ENCODE measurements around the gene TDRD9. TPM values are rescaled to one million over a fixed set of nuclear protein-coding genes. Genes with fewer than 3 reads are reported as not detected.

The TDRD9 gene
- total and polyA plus RNA-seq, 4 donors: 1.2 to 2.2 (median 1.7) TPM

- WGBS (ENCODE audit: insufficient coverage): 77% methylated on average over 20 of the region's 25 CpGs
- DNase-seq (ENCODE audit: low read depth in 4 of 6, low spot score in 6 of 6): peak in 1 of 6 donors; percentile 34
- H3K27me3 ChIP-seq (ENCODE audit: control insufficient read depth, insufficient read depth, low read length): no peaks in the 10 kb centered on the region
- peaks cover 12% of the 10 kb centered on the region for H3K4me1 ChIP-seq (ENCODE audit: control insufficient read depth, insufficient read depth, low read length)
- no peaks in the 10 kb centered on the region for H3K36me3 ChIP-seq (ENCODE audit: control insufficient read depth, insufficient read depth, low read length)
- H3K9me3 ChIP-seq (ENCODE audit: control insufficient read depth, insufficient read depth, low read length): no peaks in the 10 kb centered on the region
- H3K27ac ChIP-seq (ENCODE audit: low read depth, low read length): no peak overlapping the region
- no peak overlapping the region for H3K4me3 ChIP-seq (ENCODE audit: low read depth, low read length)
Observed at GRCh38 chr14:104096751-104097700, 168.8 kb downstream of the TDRD9 start.

GRCh38 chr14:104098272-104099095 lies 170.2 kb downstream of the TDRD9 start:
- H3K27me3 ChIP-seq (ENCODE audit: control insufficient read depth, insufficient read depth, low read length): no peaks in the 10 kb centered on the region
- H3K4me3 ChIP-seq (ENCODE audit: low read depth, low read length): no peak overlapping the region
- no peak overlapping the region for H3K27ac ChIP-seq (ENCODE audit: low read depth, low read length)
- DNase-seq (ENCODE audit: low read depth in 4 of 6, low spot score in 6 of 6): no peak
- H3K9me3 ChIP-seq (ENCODE audit: control insufficient read depth, insufficient read depth, low read length): no peaks in the 10 kb centered on the region
- peaks cover 16% of the 10 kb centered on the region for H3K4me1 ChIP-seq (ENCODE audit: control insufficient read depth, insufficient read depth, low read length)
- 89% methylated on average over 24 of the region's 25 CpGs for WGBS (ENCODE audit: insufficient coverage)
- peaks cover 2% of the 10 kb centered on the region for H3K36me3 ChIP-seq (ENCODE audit: control insufficient read depth, insufficient read depth, low read length)

GRCh38 chr14:104099096-104100041 lies 171.1 kb downstream of the TDRD9 start:
- H3K9me3 ChIP-seq (ENCODE audit: control insufficient read depth, insufficient read depth, low read length): no peaks in the 10 kb centered on the region
- H3K27me3 ChIP-seq (ENCODE audit: control insufficient read depth, insufficient read depth, low read length): no peaks in the 10 kb centered on the region
- peaks cover 2% of the 10 kb centered on the region for H3K36me3 ChIP-seq (ENCODE audit: control insufficient read depth, insufficient read depth, low read length)
- H3K4me3 ChIP-seq (ENCODE audit: low read depth, low read length): no peak overlapping the region
- peaks cover 19% of the 10 kb centered on the region for H3K4me1 ChIP-seq (ENCODE audit: control insufficient read depth, insufficient read depth, low read length)
- H3K27ac ChIP-seq (ENCODE audit: low read depth, low read length): no peak overlapping the region
- WGBS (ENCODE audit: insufficient coverage): 82% methylated on average over 24 of the region's 26 CpGs
- DNase-seq (ENCODE audit: low read depth in 4 of 6, low spot score in 6 of 6): no peak

- Histone ChIP-seq H3K27me3 (ENCODE audit: control insufficient read depth, insufficient read depth, low read length) (no peaks in the 10 kb centered on the region), H3K4me3 (ENCODE audit: low read depth, low read length) (no peak overlapping the region), H3K4me1 (ENCODE audit: control insufficient read depth, insufficient read depth, low read length) (peaks cover 11% of the 10 kb centered on the region), H3K9me3 (ENCODE audit: control insufficient read depth, insufficient read depth, low read length) (no peaks in the 10 kb centered on the region), H3K27ac (ENCODE audit: low read depth, low read length) (no peak overlapping the region), H3K36me3 (ENCODE audit: control insufficient read depth, insufficient read depth, low read length) (peaks cover 2% of the 10 kb centered on the region)
- DNase-seq (ENCODE audit: low read depth in 4 of 6, low spot score in 6 of 6): no peak
- WGBS (ENCODE audit: insufficient coverage): 90% methylated on average over 22 of the region's 23 CpGs
Observed at GRCh38 chr14:104100171-104101085, 172.2 kb downstream of the TDRD9 start.

- Histone ChIP-seq H3K4me1 (ENCODE audit: control insufficient read depth, insufficient read depth, low read length) (peaks cover 11% of the 10 kb centered on the region), H3K27ac (ENCODE audit: low read depth, low read length) (no peak overlapping the region), H3K9me3 (ENCODE audit: control insufficient read depth, insufficient read depth, low read length) (no peaks in the 10 kb centered on the region), H3K4me3 (ENCODE audit: low read depth, low read length) (no peak overlapping the region), H3K36me3 (ENCODE audit: control insufficient read depth, insufficient read depth, low read length) (peaks cover 2% of the 10 kb centered on the region), H3K27me3 (ENCODE audit: control insufficient read depth, insufficient read depth, low read length) (no peaks in the 10 kb centered on the region)
- DNase-seq (ENCODE audit: low read depth in 4 of 6, low spot score in 6 of 6): no peak
- 80% methylated on average over 15 of the region's 16 CpGs for WGBS (ENCODE audit: insufficient coverage)
Observed at GRCh38 chr14:104101086-104101621, 172.9 kb downstream of the TDRD9 start.

GRCh38 chr14:104101651-104102281 lies 173.5 kb downstream of the TDRD9 start:
- Histone ChIP-seq H3K4me1 (ENCODE audit: control insufficient read depth, insufficient read depth, low read length) (peaks cover 11% of the 10 kb centered on the region), H3K27ac (ENCODE audit: low read depth, low read length) (no peak overlapping the region), H3K27me3 (ENCODE audit: control insufficient read depth, insufficient read depth, low read length) (no peaks in the 10 kb centered on the region), H3K36me3 (ENCODE audit: control insufficient read depth, insufficient read depth, low read length) (peaks cover 2% of the 10 kb centered on the region), H3K4me3 (ENCODE audit: low read depth, low read length) (no peak overlapping the region), H3K9me3 (ENCODE audit: control insufficient read depth, insufficient read depth, low read length) (no peaks in the 10 kb centered on the region)
- DNase-seq (ENCODE audit: low read depth in 4 of 6, low spot score in 6 of 6): no peak
- 90% methylated on average over 11 of the region's 16 CpGs for WGBS (ENCODE audit: insufficient coverage)

Data from spinal cord (tissue), 10 donors.